ENCODE results near the gene VSTM2B.
A peak's percentile ranks its signal among the peaks of the same experiment; 100 is the strongest.

VSTM2B gene

DNA sequence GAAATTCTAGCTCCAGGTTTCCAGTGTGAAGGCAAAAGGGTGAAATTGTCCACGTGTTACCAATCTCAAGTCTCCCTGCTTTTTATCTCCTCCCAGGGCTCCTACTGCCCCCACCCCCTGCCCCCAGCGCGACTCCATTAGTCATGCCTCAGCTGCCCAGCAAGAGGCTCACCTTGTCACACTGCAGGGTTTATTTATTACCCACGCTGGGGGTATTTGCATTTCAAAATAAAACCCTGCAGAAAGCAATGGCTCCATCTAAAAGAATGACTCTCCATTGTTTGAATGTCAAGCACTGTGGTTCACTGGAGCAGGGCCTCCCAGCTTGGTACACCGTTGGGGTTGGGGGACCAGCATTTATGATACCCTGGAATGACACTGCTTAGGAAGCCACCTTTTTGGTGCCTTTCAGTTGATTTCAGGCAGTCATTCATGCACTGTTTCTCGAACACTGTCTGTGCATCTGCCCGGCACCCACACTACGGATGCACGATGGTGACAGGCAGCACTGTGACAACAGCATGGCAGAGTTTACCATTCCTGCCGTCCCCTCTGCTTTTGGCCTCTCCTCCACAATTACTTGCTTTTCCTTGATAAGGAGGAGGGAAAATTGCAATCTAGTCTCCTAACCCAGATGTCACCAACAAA, 70.4 kb downstream of the VSTM2B start:
- no peak overlapping the region for H3K4me3 ChIP-seq (ENCODE audit: low read length)
- DNase-seq (ENCODE audit: low read depth), result no peak
- TF ChIP-seq, protein P1, sequence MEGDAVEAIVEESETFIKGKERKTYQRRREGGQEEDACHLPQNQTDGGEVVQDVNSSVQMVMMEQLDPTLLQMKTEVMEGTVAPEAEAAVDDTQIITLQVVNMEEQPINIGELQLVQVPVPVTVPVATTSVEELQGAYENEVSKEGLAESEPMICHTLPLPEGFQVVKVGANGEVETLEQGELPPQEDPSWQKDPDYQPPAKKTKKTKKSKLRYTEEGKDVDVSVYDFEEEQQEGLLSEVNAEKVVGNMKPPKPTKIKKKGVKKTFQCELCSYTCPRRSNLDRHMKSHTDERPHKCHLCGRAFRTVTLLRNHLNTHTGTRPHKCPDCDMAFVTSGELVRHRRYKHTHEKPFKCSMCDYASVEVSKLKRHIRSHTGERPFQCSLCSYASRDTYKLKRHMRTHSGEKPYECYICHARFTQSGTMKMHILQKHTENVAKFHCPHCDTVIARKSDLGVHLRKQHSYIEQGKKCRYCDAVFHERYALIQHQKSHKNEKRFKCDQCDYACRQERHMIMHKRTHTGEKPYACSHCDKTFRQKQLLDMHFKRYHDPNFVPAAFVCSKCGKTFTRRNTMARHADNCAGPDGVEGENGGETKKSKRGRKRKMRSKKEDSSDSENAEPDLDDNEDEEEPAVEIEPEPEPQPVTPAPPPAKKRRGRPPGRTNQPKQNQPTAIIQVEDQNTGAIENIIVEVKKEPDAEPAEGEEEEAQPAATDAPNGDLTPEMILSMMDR (conservative IDR thresholded peaks at IDR 0.05; ENCODE audit: low read depth, low read length), result no peak

DNA sequence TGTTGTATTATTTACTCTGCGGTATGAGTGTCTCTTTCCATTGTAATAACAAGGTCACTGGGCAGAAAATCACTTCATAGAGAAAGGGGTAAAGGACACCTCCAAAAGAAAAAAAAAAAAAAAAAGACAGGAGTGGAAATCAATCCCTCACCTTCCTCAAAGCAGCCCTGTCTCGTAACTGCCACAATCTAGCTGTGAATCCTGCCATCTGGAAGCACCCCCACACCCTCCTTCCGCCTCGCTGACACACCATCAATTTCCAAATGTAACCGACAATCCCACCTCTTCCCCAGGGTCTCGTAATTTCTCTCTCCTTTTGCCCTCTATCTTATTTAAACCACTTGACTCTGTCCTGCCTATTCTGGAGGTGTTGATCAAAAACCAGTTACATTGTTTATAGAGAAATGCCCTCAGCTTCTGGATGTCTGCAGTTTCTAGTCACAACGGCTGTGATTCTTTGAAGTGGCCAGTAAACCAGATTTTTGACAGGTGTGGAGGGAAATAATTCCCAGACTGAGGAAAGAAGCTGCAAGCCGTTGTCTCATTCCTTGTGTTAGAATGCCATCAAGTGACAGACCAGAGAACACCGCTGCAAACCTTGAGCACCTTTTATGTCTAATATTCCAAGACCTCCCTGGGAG, 71.2 kb downstream of the VSTM2B start:
- TF ChIP-seq, protein P1 (conservative IDR thresholded peaks at IDR 0.05; ENCODE audit: low read depth, low read length), result peak; percentile 33
- no peak for DNase-seq (ENCODE audit: low read depth)
- no peak overlapping the region for H3K4me3 ChIP-seq (ENCODE audit: low read length)

DNA sequence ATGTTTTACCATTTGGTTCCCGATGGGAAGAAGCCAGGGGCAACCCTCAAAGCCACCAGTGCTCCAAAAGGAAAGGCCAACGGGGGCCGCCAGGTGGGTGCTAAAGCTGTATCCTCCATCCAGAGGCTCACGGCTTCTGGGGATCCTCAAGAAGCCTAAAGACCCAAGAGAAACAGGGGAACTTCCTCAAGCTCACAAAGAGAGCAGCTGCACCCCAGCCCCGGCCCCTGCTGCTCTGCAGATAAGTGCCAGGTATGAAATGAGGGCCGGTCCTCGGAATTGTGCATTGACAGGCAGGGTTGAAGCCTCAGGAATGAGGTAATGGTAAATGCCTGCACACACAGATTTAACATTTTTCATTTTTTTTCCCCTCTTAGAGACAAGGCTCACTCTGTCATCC, 72.2 kb downstream of the VSTM2B start:
- no peak overlapping the region for H3K4me3 ChIP-seq (ENCODE audit: low read length)
- TF ChIP-seq, protein P1 (conservative IDR thresholded peaks at IDR 0.05; ENCODE audit: low read depth, low read length), result no peak
- no peak for DNase-seq (ENCODE audit: low read depth)

DNA sequence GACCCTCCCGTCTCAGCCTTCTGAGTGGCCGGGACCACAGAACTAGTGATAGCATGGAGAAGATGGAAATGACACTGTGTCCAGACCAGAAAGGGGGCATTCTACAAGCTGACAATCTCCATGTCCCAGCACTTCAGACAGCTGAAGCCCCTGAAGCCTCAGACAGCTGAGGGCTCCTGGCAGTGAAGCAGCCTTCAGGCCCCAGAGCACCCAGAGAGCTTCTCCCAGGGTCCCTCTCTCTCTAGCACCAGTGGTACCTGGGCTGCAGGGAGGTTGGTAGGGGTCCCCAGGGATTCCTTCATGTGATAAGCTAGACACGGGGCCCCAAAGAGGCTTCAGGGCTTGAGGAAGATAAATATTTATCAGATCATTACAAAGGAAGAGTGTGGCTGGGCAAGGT, 72.7 kb downstream of the VSTM2B start:
- DNase-seq (ENCODE audit: low read depth), result no peak
- no peak overlapping the region for H3K4me3 ChIP-seq (ENCODE audit: low read length)
- TF ChIP-seq, protein P1 (conservative IDR thresholded peaks at IDR 0.05; ENCODE audit: low read depth, low read length), result no peak

DNA sequence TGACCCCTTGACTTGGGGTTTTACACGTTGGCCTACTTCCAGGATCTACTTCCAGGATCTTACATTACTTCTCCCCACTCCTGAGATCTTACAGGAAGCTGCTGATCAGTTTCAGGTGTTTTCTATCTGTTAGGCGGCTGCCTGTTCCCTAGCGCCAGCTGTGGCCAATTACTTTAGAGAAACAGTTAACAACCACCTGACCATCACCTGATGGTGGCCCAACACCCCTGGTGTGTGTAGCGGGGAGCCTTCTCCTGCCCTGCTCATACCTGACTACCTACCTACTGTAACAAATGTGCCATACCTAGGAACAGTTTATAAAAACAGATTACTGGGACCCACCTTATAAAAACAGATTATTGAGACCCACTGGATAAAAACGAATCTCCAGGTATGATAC, 77.5 kb downstream of the VSTM2B start:
- TF ChIP-seq, protein P1 (conservative IDR thresholded peaks at IDR 0.05; ENCODE audit: low read depth, low read length), result no peak
- no peak overlapping the region for H3K4me3 ChIP-seq (ENCODE audit: low read length)
- no peak for DNase-seq (ENCODE audit: low read depth)

DNA sequence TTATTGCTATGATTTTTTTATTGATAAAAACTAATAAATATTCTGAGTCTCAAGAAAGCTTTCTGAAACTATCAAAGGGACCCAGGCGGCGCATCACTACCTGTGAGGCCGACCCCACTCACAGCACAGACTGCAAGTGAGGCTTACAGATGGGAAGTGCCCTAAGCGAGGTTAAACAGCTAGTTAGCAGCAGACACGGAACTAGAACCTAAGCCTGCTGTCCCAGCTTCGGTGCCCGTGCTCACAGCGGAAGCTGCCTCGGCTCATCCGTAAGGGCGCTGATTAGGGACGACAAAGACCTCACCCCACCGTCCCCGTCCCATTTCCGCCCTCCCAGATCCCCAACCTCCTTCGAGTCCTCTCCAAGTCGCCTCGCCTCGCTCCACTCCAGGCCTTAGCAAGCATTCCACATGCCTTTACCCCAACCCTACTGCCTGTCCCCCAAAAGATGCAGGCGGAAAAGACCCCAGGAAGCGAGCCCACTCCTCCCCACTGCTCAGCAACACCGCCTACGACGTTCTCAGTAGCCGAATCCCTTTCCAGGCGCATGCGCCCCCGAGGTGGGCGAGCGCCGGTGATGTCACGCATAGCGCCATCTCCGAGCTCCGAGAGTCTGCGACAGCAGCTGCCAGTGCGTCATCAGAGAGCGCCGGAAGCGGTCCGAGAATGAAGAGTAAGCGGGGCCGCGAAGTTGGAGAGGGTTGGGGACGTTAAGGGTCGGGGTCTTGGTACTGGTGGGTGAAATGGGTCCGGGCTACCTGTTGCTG, 80.0 kb downstream of the VSTM2B start, which contains the start of gene POP4:
Gene POP4 (plus strand): TSS at position 631 of the 767 bp plus-strand sequence. CDS start 36 bp downstream, at position 667.
- TF ChIP-seq, protein P1 (conservative IDR thresholded peaks at IDR 0.05; ENCODE audit: low read depth, low read length), result no peak
- peak; percentile 78 for DNase-seq (ENCODE audit: low read depth)
- peak within 1 kb of the TSS; percentile 100 for H3K4me3 ChIP-seq (ENCODE audit: low read length)
